SU-DHL-6 (cell line): ENCODE results near the gene CCDC200.

Experiments
- EZH2phosphoT487 ChIP-seq: fragments of 200-600 bp; sonication (generic), shearing (Covaris generic); conservative IDR thresholded peaks from 2 replicates; pipeline ENCODE4 v1.6.1; 2018; ENCODE audit warnings: mild to moderate bottlenecking, antibody characterized with exemption, low read length, moderate library complexity, mixed read lengths
- TF ChIP-seq, protein P1 (sequence below): fragments of 200-600 bp; sonication (generic); IDR thresholded peaks from one replicate; pipeline ENCODE4 v1.5.1; 2017; ENCODE audit warnings: antibody characterized with exemption, mild to moderate bottlenecking, low read length, moderate library complexity; ENCODE audit not compliant: insufficient read depth, poor library complexity, severe bottlenecking

DNA sequence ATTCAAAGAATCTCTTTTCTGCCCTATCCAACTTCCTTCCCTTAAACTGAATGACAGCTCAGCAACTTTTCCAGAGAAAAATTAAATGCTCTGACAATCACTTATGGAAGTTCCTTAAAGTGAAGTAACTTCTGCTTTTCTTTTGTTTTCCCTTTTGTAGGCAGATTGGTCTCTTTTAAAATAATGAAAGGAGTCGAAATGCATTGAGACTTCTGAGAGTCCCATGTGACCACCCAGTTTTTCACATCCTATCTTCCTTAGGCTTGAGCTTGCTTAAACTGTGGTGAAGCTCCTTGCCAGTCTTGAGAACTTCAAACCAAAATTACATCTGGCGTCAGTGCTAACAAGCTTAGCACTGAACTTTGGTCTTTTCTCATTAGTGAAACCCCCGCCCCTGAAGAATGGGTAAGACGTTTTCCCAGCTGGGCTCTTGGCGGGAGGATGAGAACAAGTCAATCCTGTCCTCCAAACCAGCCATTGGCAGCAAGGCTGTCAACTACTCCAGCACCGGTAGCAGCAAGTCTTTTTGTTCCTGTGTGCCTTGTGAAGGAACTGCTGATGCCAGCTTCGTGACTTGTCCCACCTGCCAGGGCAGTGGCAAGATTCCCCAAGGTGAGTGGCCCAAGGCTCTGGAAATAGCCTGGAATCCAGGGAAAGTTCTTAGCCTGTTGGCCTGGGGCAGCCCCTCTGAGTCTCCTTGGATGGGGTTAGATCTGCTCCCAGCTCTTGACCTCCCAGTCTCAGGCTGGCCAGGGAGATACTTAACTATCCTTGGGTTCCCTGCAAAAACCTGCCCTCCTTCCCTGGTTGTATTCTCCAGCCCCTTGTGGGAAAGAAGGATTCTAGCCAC, 15.6 kb downstream of the CCDC200 start:
- TF ChIP-seq, protein P1, sequence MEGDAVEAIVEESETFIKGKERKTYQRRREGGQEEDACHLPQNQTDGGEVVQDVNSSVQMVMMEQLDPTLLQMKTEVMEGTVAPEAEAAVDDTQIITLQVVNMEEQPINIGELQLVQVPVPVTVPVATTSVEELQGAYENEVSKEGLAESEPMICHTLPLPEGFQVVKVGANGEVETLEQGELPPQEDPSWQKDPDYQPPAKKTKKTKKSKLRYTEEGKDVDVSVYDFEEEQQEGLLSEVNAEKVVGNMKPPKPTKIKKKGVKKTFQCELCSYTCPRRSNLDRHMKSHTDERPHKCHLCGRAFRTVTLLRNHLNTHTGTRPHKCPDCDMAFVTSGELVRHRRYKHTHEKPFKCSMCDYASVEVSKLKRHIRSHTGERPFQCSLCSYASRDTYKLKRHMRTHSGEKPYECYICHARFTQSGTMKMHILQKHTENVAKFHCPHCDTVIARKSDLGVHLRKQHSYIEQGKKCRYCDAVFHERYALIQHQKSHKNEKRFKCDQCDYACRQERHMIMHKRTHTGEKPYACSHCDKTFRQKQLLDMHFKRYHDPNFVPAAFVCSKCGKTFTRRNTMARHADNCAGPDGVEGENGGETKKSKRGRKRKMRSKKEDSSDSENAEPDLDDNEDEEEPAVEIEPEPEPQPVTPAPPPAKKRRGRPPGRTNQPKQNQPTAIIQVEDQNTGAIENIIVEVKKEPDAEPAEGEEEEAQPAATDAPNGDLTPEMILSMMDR = no peak
- no peak for TF ChIP-seq EZH2phosphoT487
